ENCODE results near the gene LGR4. TPM values are rescaled to one million over a fixed set of nuclear protein-coding genes. Genes with fewer than 3 reads are reported as not detected.
A peak's percentile ranks its signal among the peaks of the same experiment; 100 is the strongest.

The LGR4 gene
- total and polyA plus RNA-seq, 2 of the 13 experiments (the other 11 are each of a cell fraction or from before 2014, with no cell fraction given) = 42.1 to 68.7 TPM

GRCh38 chr11:27460158-27460978 is 12.2 kb downstream of the LGR4 start (continued):
- TF ChIP-seq RERE (CRISPR knock-in tag; IDR thresholded peaks at IDR 0.05; ENCODE audit: low read depth) (no peak), PITX1 (CRISPR knock-in tag; IDR thresholded peaks at IDR 0.05) (peak; percentile 74; the same call in 1 of the 2 replicates), ZNF530 (CRISPR knock-in tag; IDR thresholded peaks at IDR 0.05; ENCODE audit: low read depth) (no peak), KMT2A (CRISPR knock-in tag; IDR thresholded peaks at IDR 0.05) (peak; percentile 59; the same call in 1 of the 2 replicates), ZBTB8A (CRISPR knock-in tag; IDR thresholded peaks at IDR 0.05; ENCODE audit: borderline replicate concordance, low read depth) (no peak), ZKSCAN5 (CRISPR knock-in tag; IDR thresholded peaks at IDR 0.05) (no peak), ETS1 (CRISPR knock-in tag; IDR thresholded peaks at IDR 0.05) (no peak), ARNT2 (CRISPR knock-in tag; IDR thresholded peaks at IDR 0.05; ENCODE audit: low read depth) (0 out of 2 replicates have a peak, but pooled peaks have one; percentile 38), ZNF256 (CRISPR knock-in tag; conservative IDR thresholded peaks at IDR 0.05) (no peak), POLR2AphosphoS5 (IDR thresholded peaks at IDR 0.05; ENCODE audit: low read depth, low read length) (no peak), TFDP1 (CRISPR knock-in tag; IDR thresholded peaks at IDR 0.05; ENCODE audit: borderline replicate concordance) (no peak), ZNF580 (CRISPR knock-in tag; IDR thresholded peaks at IDR 0.05; ENCODE audit: borderline replicate concordance, low read depth) (no peak), RAD21 (CRISPR knock-in tag; IDR thresholded peaks at IDR 0.05) (no peak), ZSCAN20 (CRISPR knock-in tag; IDR thresholded peaks at IDR 0.05; ENCODE audit: borderline replicate concordance) (no peak), ZNF275 (CRISPR knock-in tag; IDR thresholded peaks at IDR 0.05; ENCODE audit: borderline replicate concordance) (no peak)

All from HepG2 (cell line).